Renal cortex interstitium (tissue), 15 donors: ENCODE data around the gene SYNPO. TPM values are rescaled to one million over a fixed set of nuclear protein-coding genes. Genes with fewer than 3 reads are reported as not detected.
A peak's percentile ranks its signal among the peaks of the same experiment; 100 is the strongest.

Source experiments
- DNase-seq, 11 donors: peaks; one replicate each; pipeline ENCODE4 v3.0.0-alpha.2; 2013; ENCODE audit warnings: low read depth in 9 of 11, low spot score in 4 of 11; ENCODE audit errors: extremely low read depth in 1 of 11
- long read RNA-seq, 16 experiments: transcript quantifications; one replicate each; lab custom pipeline, GENCODE V29; 2026
- polyA plus RNA-seq, 3 donors: library from polyadenylated mRNA; unstranded; fragments of 120-200 nt; gene quantifications; one replicate each; pipeline ENCODE4 v1.2.1, GENCODE V29; 2013; ENCODE audit not compliant: insufficient read length in 3 of 3

Gene SYNPO
- 100 to 1,000 TPM in 2 of 3 donors, 10 to 100 TPM in 1; 89.8 to 111 (median 100) TPM for polyA plus RNA-seq
- long read RNA-seq, donor 1, full-length matches to known transcripts, result 34 of 104 reads
- long read RNA-seq, donor 1, partial matches to known transcripts, result 63 of 104 reads
- long read RNA-seq, donor 1, other reads (novel, unspliced or antisense), result 7 of 104 reads
- long read RNA-seq, donor 2, full-length matches to known transcripts, result 33 of 105 reads
- long read RNA-seq, donor 2, partial matches to known transcripts, result 66 of 105 reads
- long read RNA-seq, donor 2, other reads (novel, unspliced or antisense), result 6 of 105 reads
- long read RNA-seq, donor 3, full-length matches to known transcripts, result 75 of 132 reads
- long read RNA-seq, donor 3, partial matches to known transcripts, result 46 of 132 reads
- long read RNA-seq, donor 3, other reads (novel, unspliced or antisense), result 11 of 132 reads
- long read RNA-seq, donor 4, full-length matches to known transcripts, result 55 of 110 reads
- long read RNA-seq, donor 4, partial matches to known transcripts, result 50 of 110 reads
- long read RNA-seq, donor 4, other reads (novel, unspliced or antisense), result 5 of 110 reads
- long read RNA-seq, donor 5, result 0 reads
- long read RNA-seq, donor 6, full-length matches to known transcripts, result 86 of 133 reads
- long read RNA-seq, donor 6, partial matches to known transcripts, result 31 of 133 reads
- long read RNA-seq, donor 6, other reads (novel, unspliced or antisense), result 16 of 133 reads
- long read RNA-seq, donor 7, full-length matches to known transcripts, result 59 of 75 reads
- long read RNA-seq, donor 7, partial matches to known transcripts, result 16 of 75 reads
- long read RNA-seq, donor 7, other reads (novel, unspliced or antisense), result 0 of 75 reads
- long read RNA-seq, donor 8, result 0 reads
- long read RNA-seq, donor 9, full-length matches to known transcripts, result 69 of 93 reads
- long read RNA-seq, donor 9, partial matches to known transcripts, result 19 of 93 reads
- long read RNA-seq, donor 9, other reads (novel, unspliced or antisense), result 5 of 93 reads
- long read RNA-seq, donor 10, full-length matches to known transcripts, result 72 of 106 reads
- long read RNA-seq, donor 10, partial matches to known transcripts, result 28 of 106 reads
- long read RNA-seq, donor 10, other reads (novel, unspliced or antisense), result 6 of 106 reads
- long read RNA-seq, donor 11, full-length matches to known transcripts, result 54 of 110 reads
- long read RNA-seq, donor 11, partial matches to known transcripts, result 56 of 110 reads
- long read RNA-seq, donor 11, other reads (novel, unspliced or antisense), result 0 of 110 reads
- long read RNA-seq, donor 12, full-length matches to known transcripts, result 27 of 75 reads
- long read RNA-seq, donor 12, partial matches to known transcripts, result 48 of 75 reads
- long read RNA-seq, donor 12, other reads (novel, unspliced or antisense), result 0 of 75 reads
- long read RNA-seq, donor 13, result 0 reads
- long read RNA-seq, donor 14, full-length matches to known transcripts, result 30 of 56 reads
- long read RNA-seq, donor 14, partial matches to known transcripts, result 20 of 56 reads
- long read RNA-seq, donor 14, other reads (novel, unspliced or antisense), result 6 of 56 reads
- long read RNA-seq, donor 15, full-length matches to known transcripts, result 46 of 71 reads
- long read RNA-seq, donor 15, partial matches to known transcripts, result 25 of 71 reads
- long read RNA-seq, donor 15, other reads (novel, unspliced or antisense), result 0 of 71 reads
- long read RNA-seq, donor 16, full-length matches to known transcripts, result 176 of 237 reads
- long read RNA-seq, donor 16, partial matches to known transcripts, result 37 of 237 reads
- long read RNA-seq, donor 16, other reads (novel, unspliced or antisense), result 24 of 237 reads

DNA sequence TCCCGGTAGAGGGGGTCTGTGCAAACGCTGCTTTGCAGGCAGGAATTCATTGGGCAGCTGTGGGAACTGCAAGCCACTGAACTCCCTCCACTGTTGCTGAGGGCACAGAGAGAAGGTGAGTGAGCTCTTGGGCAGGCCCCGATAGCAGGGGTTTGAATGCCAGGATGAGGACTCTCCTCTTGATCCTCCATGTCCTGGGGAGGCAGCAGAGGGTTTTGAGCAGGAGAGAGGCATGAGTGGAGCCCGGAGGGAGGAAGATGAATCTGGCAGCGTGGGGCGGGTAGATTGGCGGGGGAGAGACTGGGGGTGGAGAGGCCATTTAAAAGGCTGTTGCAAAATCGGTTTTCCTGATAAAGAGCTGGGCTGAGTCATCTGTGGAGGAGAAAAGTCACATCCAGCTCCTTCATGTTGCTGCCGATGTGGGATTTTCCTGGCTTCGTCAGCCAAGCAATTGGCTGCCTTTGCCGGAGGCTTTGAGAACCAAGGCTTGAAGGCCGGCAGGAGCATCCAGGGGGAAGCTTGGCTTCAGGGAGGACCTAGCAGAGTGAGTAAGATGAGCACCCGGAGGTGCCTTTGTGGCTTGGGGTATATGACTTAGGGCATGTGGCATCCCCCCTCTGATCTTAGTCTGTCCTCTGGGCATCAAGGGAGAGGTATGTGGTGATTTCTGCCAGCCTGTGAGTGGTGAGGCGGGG lies at the start of gene SYNPO:
TSS of gene SYNPO (plus strand) at position 350 of the 695 bp plus-strand sequence. CDS start 7,616 bp downstream, outside the sequence.
- no peak for DNase-seq

GRCh38 chr5:150590979-150591695 lies 49.3 kb upstream of the SYNPO start:
- DNase-seq, result peak in 3 of 11 donors; percentile 62 to 70 (median 65)

DNA sequence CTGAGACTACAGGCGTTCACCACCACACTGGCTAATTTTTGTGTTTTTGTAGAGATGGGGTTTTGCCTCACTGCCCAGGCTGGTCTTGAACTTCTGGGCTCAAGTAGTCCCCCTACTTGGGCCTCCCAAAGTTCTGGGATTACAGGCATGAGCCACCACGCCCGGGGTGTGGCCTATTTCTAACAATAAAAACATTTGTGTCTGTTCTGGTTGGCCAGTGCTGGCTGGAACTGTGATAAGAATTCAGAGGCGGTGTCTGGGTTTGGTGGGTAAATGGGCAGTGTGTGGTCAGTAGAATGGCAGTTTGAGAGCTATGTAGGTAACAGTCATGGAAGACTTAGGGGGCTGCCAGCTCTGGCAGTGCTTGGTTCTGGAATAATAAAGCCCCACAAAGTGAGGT lies 46.9 kb upstream of the SYNPO start:
- DNase-seq, result no peak

DNA sequence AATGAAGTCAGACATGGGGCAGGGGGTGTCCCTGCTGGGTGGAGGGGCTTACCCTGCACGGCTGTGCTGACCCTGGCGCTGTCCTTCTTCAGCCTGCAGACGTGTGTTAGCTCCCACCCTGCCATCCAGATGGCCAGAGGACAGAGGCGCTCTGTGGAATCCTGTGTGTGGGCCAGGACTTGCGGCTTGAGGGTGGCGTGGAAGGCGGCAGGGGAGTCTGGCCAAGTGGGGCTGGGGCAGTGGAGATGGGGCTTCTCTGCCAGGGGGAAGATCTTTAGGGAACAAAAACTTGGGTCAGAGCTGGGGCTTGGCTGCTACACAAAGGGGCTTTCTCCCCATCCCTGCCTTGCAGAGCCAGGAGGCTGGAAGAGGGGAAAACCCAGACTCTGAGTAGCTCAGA lies 46.5 kb upstream of the SYNPO start:
- no peak for DNase-seq

DNA sequence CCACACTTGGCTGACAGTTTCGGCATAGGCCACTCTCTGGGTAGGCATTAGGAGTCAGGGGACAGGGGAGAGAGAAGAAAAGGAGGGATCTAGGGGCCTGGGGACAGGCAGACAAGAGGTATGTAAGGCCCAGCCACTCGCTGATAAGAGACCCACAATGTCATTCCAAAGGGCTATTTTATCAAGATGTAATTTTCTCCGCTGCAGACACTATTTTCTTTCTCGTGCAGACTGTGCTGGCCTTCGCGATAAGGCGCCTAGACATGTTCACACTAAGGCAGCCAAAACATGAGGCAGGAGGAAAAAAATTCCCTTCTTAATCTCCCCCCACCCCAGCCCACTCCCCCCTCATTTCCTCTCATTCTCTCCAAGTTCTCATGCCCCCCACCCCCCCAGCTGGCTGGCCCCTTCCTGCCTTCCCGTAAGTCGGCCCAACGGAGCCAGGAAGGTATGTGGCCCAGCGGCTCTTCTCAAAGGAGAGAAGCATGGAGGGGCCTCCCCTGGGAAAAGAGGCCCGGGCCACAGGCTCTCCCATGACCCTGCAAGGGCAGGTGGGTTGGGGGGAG lies 44.9 kb upstream of the SYNPO start:
- no peak for DNase-seq

DNA sequence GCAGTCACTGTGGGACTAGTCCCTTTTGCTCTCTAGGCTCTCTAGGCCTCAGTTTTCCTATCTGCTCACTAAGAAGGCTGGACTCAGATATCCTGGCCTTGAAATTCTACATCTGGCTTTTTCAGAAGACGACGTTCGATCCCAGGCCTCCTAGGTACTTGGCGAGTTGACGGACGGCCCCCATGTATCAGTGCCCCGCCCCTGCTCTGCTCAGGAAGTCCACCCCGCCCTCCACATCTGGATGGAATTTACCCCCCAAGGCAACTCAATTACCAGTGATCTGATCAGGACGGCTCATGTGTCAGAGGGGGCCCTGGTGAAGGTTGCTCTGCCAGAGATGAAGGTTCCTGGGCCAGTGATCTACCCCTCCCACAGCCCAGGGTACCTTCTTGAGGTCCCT lies 44.1 kb upstream of the SYNPO start:
- no peak for DNase-seq

DNA sequence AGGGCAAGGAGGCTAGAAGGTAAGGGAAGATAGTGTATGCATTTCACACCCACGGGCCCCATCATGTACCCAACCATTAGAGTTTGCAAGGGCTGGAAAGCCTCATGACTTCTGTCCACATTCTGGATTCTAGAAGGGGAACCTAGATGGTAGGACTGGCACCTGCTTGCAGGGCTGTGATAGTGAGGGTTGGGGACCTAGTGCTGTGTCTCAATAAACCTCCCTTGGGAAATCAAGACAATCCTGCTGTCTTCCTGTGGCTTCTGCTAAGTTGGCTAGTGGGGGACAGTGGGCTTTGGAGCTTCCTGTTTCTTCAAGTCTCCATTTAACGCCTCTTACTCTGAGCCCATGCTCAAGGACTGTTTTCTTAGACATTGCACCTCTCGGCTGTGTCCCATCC lies 43.6 kb upstream of the SYNPO start:
- no peak for DNase-seq

- DNase-seq, result no peak
Observed at GRCh38 chr5:150598006-150598405, 42.5 kb upstream of the SYNPO start.

DNA sequence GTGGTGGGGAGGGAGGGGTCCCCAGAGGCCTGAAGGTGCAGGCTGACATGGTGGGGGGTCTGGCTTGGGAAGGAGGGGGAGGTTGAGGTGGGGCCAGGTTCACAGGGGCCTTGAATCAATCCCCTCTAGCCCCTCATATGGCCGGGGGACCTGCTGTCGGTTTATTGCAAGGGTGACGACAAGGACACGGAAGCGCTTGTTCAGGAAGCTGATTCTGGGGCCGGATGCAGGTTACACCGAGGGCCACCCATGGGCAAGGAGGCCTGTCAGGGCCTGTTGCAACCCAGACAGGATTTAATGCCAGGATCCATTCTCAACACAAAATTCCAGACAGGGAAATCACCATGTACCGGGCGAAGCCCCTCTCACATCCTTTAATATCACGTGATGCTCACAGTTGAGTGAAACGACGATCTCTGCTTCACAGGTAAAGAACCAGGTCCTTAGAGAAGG lies 41.6 kb upstream of the SYNPO start:
- DNase-seq, result no peak

DNA sequence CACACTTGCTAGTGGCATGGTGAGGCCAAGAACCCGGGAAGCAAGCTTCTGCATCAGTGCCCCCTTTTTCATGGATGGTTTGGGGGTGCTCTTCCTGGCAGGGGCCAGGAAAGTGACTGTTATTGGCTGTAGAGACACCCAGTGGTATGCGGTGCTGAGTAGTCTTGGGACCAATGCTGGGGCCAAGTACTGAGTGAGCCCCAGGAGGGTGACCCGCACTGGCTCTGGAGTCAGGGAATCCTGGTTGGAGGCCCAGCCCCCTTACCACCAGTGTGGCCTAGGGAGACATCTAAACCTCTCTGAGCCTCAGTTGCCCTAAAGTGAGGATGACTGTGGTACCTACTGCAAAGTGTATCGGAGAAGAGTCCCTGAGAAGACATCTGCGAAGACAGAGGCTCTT lies 41.2 kb upstream of the SYNPO start:
- no peak for DNase-seq

DNA sequence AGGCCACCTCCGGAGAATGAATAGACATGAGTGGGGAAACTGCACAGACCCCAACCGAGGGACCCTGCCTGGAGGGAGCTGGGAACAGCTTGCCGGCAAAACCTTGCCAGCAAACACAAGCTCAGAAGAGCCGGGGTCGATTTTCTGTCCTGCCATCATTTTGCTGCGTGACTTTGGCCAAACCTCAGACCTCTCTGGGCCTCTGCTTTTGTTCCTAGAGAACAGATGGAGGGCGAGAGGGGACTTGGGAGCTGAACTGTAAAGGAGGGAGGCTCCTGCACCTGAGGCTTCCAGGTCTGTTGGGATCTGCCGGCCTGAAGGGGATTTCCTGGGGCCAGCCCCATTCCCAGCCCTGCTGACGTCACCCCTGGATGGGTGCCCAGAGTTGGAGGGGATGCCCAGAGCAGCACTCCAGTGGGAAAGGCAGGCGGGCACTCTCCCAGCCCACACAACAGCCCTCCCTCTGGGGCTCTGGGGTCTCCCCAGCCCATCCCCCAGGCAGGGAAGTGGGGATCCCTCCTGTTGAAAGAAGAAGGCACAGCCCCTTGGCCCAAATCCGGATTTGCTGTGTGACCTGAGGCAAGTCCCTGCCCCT lies 40.4 kb upstream of the SYNPO start:
- no peak for DNase-seq

DNA sequence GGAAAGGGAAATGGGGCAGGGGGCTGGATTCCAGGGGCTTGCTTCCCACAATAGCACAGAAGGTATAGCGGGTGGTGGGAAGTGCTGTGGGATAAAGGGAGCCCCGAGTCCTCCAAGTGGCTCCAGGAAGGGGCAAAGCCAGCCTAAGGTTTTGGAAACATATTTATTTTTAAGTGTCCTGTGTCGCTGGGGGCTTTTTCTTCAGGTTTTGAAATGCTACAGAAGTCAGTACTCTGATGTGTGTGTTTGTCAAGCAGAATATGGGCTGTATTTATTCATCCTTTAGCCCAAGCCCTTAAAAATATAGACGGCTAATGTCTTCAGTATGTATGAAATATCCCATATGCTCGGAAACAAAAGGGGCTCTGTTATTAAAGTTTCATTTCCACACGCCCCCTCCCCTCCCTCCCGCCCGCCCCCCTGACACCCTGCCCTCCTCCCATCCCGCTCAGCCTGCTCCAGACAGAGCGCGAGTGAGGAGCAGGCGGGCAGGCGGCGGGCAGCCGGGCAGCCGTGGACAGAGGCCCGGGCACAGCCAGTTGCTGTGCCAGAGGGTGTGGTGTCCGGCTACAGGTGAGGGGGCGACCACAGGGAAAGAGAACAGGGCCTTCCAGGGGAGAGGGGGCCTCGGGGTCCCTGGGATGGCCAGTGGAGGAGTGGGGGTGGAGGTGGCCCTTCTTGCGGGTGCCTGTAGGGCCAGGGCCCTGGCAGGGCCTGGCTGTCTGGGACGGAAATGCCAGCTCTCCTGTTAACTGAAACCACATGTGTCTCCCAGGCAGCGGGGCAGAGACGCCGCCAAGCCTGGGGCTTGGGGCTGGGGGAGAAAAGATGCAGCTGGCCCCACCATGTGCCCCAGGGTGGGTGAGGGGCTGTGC lies 39.6 kb upstream of the SYNPO start:
- no peak for DNase-seq

- DNase-seq, result no peak
Observed at GRCh38 chr5:150601491-150602345, 38.7 kb upstream of the SYNPO start.

- no peak for DNase-seq
Observed at GRCh38 chr5:150603052-150603451, 37.4 kb upstream of the SYNPO start.
